WTC11 (cell line): ENCODE results near the gene BCKDHA. TPM values are rescaled to one million over a fixed set of nuclear protein-coding genes. Genes with fewer than 3 reads are reported as not detected.
A peak's percentile ranks its signal among the peaks of the same experiment; 100 is the strongest.

Source experiments
- AFF4 ChIP-seq: sonication (generic); formaldehyde crosslinking; IDR thresholded peaks from 2 replicates; pipeline ENCODE4 v1.8.1; 2023; ENCODE audit warnings: mild to moderate bottlenecking, missing genetic modification reagents, borderline replicate concordance
- AR ChIP-seq: fragments of 250-450 bp; sonication (Bioruptor Pico); IDR thresholded peaks from 2 replicates; pipeline ENCODE4 v1.9.0; 2021; ENCODE audit warnings: mild to moderate bottlenecking
- CREM ChIP-seq: sonication (generic); formaldehyde crosslinking; IDR thresholded peaks from 2 replicates; pipeline ENCODE4 v1.8.1; 2022; ENCODE audit warnings: mild to moderate bottlenecking, missing genetic modification reagents, moderate library complexity
- E2F4 ChIP-seq: sonication (generic); formaldehyde crosslinking; IDR thresholded peaks from 2 replicates; pipeline ENCODE4 v1.8.1; 2022; ENCODE audit warnings: low read depth, mild to moderate bottlenecking, moderate library complexity, missing genetic modification reagents, borderline replicate concordance
- EMX1 ChIP-seq: fragments of 250-450 bp; sonication (Bioruptor Pico); IDR thresholded peaks from 2 replicates; pipeline ENCODE4 v1.8.0; 2021; ENCODE audit warnings: mild to moderate bottlenecking
- FOXP1 ChIP-seq: sonication (generic); formaldehyde crosslinking; IDR thresholded peaks from 2 replicates; pipeline ENCODE4 v1.8.0; 2022; ENCODE audit warnings: missing genetic modification reagents, mild to moderate bottlenecking, moderate library complexity, borderline replicate concordance
- FOXP4 ChIP-seq: sonication (generic); formaldehyde crosslinking; IDR thresholded peaks from 2 replicates; pipeline ENCODE4 v1.8.0; 2022; ENCODE audit warnings: mild to moderate bottlenecking, missing genetic modification reagents
- GRHL2 ChIP-seq: fragments of 250-450 bp; sonication (Bioruptor Pico); IDR thresholded peaks from 2 replicates; pipeline ENCODE4 v1.8.0; 2022; ENCODE audit warnings: mild to moderate bottlenecking, moderate library complexity; ENCODE audit not compliant: insufficient replicate concordance, severe bottlenecking
- JAZF1 ChIP-seq: fragments of 250-450 bp; sonication (Bioruptor Pico); IDR thresholded peaks from 2 replicates; pipeline ENCODE4 v1.9.0; 2021; ENCODE audit warnings: moderate library complexity, mild to moderate bottlenecking, inconsistent platforms
- MYBL2 ChIP-seq: sonication (generic); formaldehyde crosslinking; IDR thresholded peaks from 2 replicates; pipeline ENCODE4 v1.8.1; 2023; ENCODE audit warnings: mild to moderate bottlenecking, moderate library complexity, missing genetic modification reagents
- NR2C2 ChIP-seq: sonication (generic); formaldehyde crosslinking; IDR thresholded peaks from 2 replicates; pipeline ENCODE4 v1.8.0; 2022; ENCODE audit warnings: mild to moderate bottlenecking, missing genetic modification reagents
- RORB ChIP-seq: fragments of 250-450 bp; sonication (Bioruptor Pico); IDR thresholded peaks from 2 replicates; pipeline ENCODE4 v1.9.0; 2021; ENCODE audit warnings: mild to moderate bottlenecking
- SMAD4 ChIP-seq: sonication (generic); formaldehyde crosslinking; IDR thresholded peaks from 2 replicates; pipeline ENCODE4 v1.8.0; 2022; ENCODE audit warnings: mild to moderate bottlenecking, missing genetic modification reagents
- TEAD4 ChIP-seq: sonication (generic); formaldehyde crosslinking; IDR thresholded peaks from 2 replicates; pipeline ENCODE4 v1.8.0; 2022; ENCODE audit warnings: mild to moderate bottlenecking, missing genetic modification reagents
- USF2 ChIP-seq: sonication (generic); formaldehyde crosslinking; IDR thresholded peaks from 2 replicates; pipeline ENCODE4 v1.8.1; 2023; ENCODE audit warnings: mild to moderate bottlenecking, missing genetic modification reagents, moderate library complexity
- ZNF219 ChIP-seq: sonication (generic); formaldehyde crosslinking; IDR thresholded peaks from 2 replicates; pipeline ENCODE4 v1.8.0; 2023; ENCODE audit warnings: missing genetic modification reagents, mild to moderate bottlenecking, borderline replicate concordance
- ZNF281 ChIP-seq: sonication (generic); formaldehyde crosslinking; IDR thresholded peaks from 2 replicates; pipeline ENCODE4 v1.8.0; 2023; ENCODE audit warnings: mild to moderate bottlenecking, missing genetic modification reagents
- total RNA-seq: library from RNA; stranded (reverse); gene quantifications from 3 replicates; pipeline ENCODE4 v1.2.3, GENCODE V29; 2021
- TF ChIP-seq, protein P1 (sequence below): fragments of 250-450 bp; sonication (Bioruptor Pico); IDR thresholded peaks from 2 replicates; pipeline ENCODE4 v1.9.0; 2021; ENCODE audit warnings: moderate library complexity, mild to moderate bottlenecking, inconsistent platforms, borderline replicate concordance
- TF ChIP-seq, protein P2 (sequence below): sonication (generic); formaldehyde crosslinking; IDR thresholded peaks from 2 replicates; pipeline ENCODE4 v1.8.0; 2022; ENCODE audit warnings: mild to moderate bottlenecking, missing genetic modification reagents
- TF ChIP-seq, protein P3 (sequence below): sonication (generic); formaldehyde crosslinking; IDR thresholded peaks from 2 replicates; pipeline ENCODE4 v1.8.1; 2022; ENCODE audit warnings: mild to moderate bottlenecking, moderate library complexity, missing genetic modification reagents

Gene BCKDHA
- total RNA-seq, 1 experiment from 2014 or later: 18.8 TPM

GRCh38 chr19:41439441-41440222 is 42.0 kb downstream of the BCKDHA start, which contains the start of gene DMAC2 (continued):
- TF ChIP-seq JAZF1 (CRISPR knock-in tag) (no peak), E2F4 (CRISPR knock-in tag) (no peak), EMX1 (CRISPR knock-in tag) (no peak), GRHL2 (CRISPR knock-in tag) (no peak), USF2 (CRISPR knock-in tag) (no peak), ZNF219 (CRISPR knock-in tag) (no peak), AFF4 (CRISPR knock-in tag) (no peak), ZNF281 (no peak), CREM (0 out of 2 replicates have a peak, but pooled peaks have one; percentile 42), RORB (CRISPR knock-in tag) (no peak), SMAD4 (CRISPR knock-in tag) (no peak), NR2C2 (CRISPR knock-in tag) (no peak), MYBL2 (CRISPR knock-in tag) (no peak), FOXP1 (CRISPR knock-in tag) (no peak), AR (CRISPR knock-in tag) (no peak), FOXP4 (CRISPR knock-in tag) (peak; percentile 39; the same call in 1 of the 2 replicates), TEAD4 (CRISPR knock-in tag) (0 out of 2 replicates have a peak, but pooled peaks have one; percentile 56)
- TF ChIP-seq, protein P1, sequence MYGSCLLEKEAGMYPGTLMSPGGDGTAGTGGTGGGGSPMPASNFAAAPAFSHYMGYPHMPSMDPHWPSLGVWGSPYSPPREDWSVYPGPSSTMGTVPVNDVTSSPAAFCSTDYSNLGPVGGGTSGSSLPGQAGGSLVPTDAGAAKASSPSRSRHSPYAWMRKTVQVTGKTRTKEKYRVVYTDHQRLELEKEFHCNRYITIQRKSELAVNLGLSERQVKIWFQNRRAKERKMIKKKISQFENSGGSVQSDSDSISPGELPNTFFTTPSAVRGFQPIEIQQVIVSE (CRISPR knock-in tag): no peak
- TF ChIP-seq, protein P2, sequence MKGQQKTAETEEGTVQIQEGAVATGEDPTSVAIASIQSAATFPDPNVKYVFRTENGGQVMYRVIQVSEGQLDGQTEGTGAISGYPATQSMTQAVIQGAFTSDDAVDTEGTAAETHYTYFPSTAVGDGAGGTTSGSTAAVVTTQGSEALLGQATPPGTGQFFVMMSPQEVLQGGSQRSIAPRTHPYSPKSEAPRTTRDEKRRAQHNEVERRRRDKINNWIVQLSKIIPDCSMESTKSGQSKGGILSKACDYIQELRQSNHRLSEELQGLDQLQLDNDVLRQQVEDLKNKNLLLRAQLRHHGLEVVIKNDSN: peak; percentile 36; the same call in 1 of the 2 replicates
- TF ChIP-seq, protein P3, sequence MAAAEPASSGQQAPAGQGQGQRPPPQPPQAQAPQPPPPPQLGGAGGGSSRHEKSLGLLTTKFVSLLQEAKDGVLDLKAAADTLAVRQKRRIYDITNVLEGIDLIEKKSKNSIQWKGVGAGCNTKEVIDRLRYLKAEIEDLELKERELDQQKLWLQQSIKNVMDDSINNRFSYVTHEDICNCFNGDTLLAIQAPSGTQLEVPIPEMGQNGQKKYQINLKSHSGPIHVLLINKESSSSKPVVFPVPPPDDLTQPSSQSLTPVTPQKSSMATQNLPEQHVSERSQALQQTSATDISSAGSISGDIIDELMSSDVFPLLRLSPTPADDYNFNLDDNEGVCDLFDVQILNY (CRISPR knock-in tag): no peak
